ENCODE results near the gene HNRNPA3. TPM values are rescaled to one million over a fixed set of nuclear protein-coding genes. Genes with fewer than 3 reads are reported as not detected.

The HNRNPA3 gene
- total RNA-seq, 1 experiment from 2014 or later = 290 TPM

DNA sequence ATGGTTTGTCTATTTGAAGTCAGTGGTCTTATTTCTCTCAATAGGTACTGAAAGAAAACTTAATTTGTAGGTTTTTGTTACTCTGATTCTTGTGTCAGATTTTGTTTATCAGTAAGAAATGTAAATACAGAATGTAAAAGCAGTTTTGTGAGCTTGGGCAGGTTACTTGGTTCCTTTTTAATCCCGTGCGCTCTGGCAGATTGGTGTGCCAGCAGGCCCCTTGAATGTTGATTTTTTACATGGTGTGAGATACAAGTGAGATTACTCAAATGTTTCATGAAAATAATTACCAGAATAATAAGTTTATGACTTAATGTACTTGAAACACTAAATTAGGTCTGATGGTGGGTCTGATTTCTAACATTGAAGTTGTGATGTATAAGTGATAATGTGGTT lies 13.4 kb downstream of the HNRNPA3 start:
- intact Hi-C loops (cut with micrococcal nuclease; ENCODE audit: unreplicated experiment) = loop anchor here (5.0 kb wide), 1 partner anchor 36 kb away; the partner anchor contains the start of gene NFE2L2
- Histone ChIP-seq H3K27me3 (ENCODE audit: insufficient read depth, low read depth) (no peaks in the 10 kb centered on the region), H3K27ac (peak overlapping the region; percentile 26), H3K36me3 (ENCODE audit: low read depth) (peaks cover 33% of the 10 kb centered on the region), H4K20me1 (ENCODE audit: insufficient read depth) (peaks cover 43% of the 10 kb centered on the region), H3K4me2 (no peak overlapping the region), H2AFZ (no peak overlapping the region), H3K4me1 (replicated peaks; ENCODE audit: insufficient read depth) (no peaks in the 10 kb centered on the region), H3K4me3 (no peak overlapping the region), H3F3A (ENCODE audit: insufficient read depth, low read depth) (peaks cover 100% of the 10 kb centered on the region), H3K79me2 (ENCODE audit: low read depth) (peaks cover 12% of the 10 kb centered on the region; the same call in 1 of the 2 replicates), H3K9me3 (ENCODE audit: insufficient read depth, low read depth) (no peaks in the 10 kb centered on the region), H3K9me2 (ENCODE audit: insufficient read depth) (no peaks in the 10 kb centered on the region)
- BruUV-seq (replicated peaks) = no TSS peak
- DNase-seq = no peak
- TF ChIP-seq, protein P1, sequence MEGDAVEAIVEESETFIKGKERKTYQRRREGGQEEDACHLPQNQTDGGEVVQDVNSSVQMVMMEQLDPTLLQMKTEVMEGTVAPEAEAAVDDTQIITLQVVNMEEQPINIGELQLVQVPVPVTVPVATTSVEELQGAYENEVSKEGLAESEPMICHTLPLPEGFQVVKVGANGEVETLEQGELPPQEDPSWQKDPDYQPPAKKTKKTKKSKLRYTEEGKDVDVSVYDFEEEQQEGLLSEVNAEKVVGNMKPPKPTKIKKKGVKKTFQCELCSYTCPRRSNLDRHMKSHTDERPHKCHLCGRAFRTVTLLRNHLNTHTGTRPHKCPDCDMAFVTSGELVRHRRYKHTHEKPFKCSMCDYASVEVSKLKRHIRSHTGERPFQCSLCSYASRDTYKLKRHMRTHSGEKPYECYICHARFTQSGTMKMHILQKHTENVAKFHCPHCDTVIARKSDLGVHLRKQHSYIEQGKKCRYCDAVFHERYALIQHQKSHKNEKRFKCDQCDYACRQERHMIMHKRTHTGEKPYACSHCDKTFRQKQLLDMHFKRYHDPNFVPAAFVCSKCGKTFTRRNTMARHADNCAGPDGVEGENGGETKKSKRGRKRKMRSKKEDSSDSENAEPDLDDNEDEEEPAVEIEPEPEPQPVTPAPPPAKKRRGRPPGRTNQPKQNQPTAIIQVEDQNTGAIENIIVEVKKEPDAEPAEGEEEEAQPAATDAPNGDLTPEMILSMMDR (conservative IDR thresholded peaks at IDR 0.05) = no peak
- no peak for TF ChIP-seq EZH2 (IDR thresholded peaks at IDR 0.05; ENCODE audit: low read depth)
- ChIA-PET CTCF (interaction anchor here (0.5 to 1.3 kb wide), 6 partner anchors 8 to 1254 kb away, joined by 3 to 8 read pairs (median 6); no protein-coding TSS in a partner anchor), POLR2A (ENCODE audit: unreplicated experiment) (interaction anchor here (0.7 to 1.0 kb wide), 2 partner anchors 38 to 264 kb away, joined by 3 to 8 read pairs; no protein-coding TSS in a partner anchor)

- no peak overlapping the region for H3K4me2 ChIP-seq
- no peak overlapping the region for H2AFZ ChIP-seq
- intact Hi-C loops (cut with micrococcal nuclease; ENCODE audit: unreplicated experiment) = loop anchor here (1.0 to 5.0 kb wide), 2 partner anchors 9 to 33 kb away; partner anchors contain the start of gene NFE2L2
- peaks cover 33% of the 10 kb centered on the region for H3K79me2 ChIP-seq (ENCODE audit: low read depth)
- H3K27me3 ChIP-seq (ENCODE audit: insufficient read depth, low read depth) = no peaks in the 10 kb centered on the region
- no peak for DNase-seq
- H3K4me3 ChIP-seq = no peak overlapping the region
- H3K9me3 ChIP-seq (ENCODE audit: insufficient read depth, low read depth) = no peaks in the 10 kb centered on the region
- ChIA-PET POLR2A (ENCODE audit: unreplicated experiment) (interaction anchor here (0.6 kb wide), 1 partner anchor 276 kb away, joined by 3 read pairs; no protein-coding TSS in a partner anchor), CTCF (no interaction called here)
- H3K27ac ChIP-seq = no peak overlapping the region
- TF ChIP-seq, protein P1 (conservative IDR thresholded peaks at IDR 0.05) = no peak
- no peak for TF ChIP-seq EZH2 (IDR thresholded peaks at IDR 0.05; ENCODE audit: low read depth)
- H3F3A ChIP-seq (ENCODE audit: insufficient read depth, low read depth) = peaks cover 98% of the 10 kb centered on the region
- H3K4me1 ChIP-seq (replicated peaks; ENCODE audit: insufficient read depth) = no peaks in the 10 kb centered on the region
- no TSS peak for BruUV-seq (replicated peaks)
- H3K9me2 ChIP-seq (ENCODE audit: insufficient read depth) = no peaks in the 10 kb centered on the region
- H4K20me1 ChIP-seq (ENCODE audit: insufficient read depth) = peaks cover 41% of the 10 kb centered on the region
- H3K36me3 ChIP-seq (ENCODE audit: low read depth) = peaks cover 49% of the 10 kb centered on the region
Measured at GRCh38 chr2:177229442-177230242, 17.0 kb downstream of the HNRNPA3 start.

DNA sequence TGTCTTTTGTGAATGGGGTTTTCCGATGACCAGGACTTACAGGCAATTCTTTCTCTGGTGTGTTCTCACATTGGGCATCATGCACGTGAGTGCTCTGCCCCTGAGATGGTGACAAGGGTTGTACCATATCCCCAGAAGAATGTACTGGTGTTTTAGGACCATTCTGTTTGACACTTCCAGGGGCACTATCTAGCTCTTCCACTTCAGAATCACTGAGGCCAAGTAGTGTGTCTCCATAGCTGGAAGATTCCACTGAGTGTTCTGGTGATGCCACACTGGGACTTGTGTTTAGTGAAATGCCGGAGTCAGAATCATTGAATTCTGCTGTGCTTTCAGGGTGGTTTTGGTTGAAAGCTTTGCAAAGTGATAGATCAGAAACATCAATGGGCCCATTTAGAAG lies 18.7 kb downstream of the HNRNPA3 start:
- peaks cover 61% of the 10 kb centered on the region for H3K36me3 ChIP-seq (ENCODE audit: low read depth)

More for the DNA sequence above, 18.7 kb downstream of the HNRNPA3 start:
- Histone ChIP-seq H2AFZ (no peak overlapping the region), H3K4me3 (no peak overlapping the region), H4K20me1 (ENCODE audit: insufficient read depth) (peaks cover 45% of the 10 kb centered on the region), H3K9me2 (ENCODE audit: insufficient read depth) (no peaks in the 10 kb centered on the region), H3K4me1 (replicated peaks; ENCODE audit: insufficient read depth) (no peaks in the 10 kb centered on the region), H3K27me3 (ENCODE audit: insufficient read depth, low read depth) (no peaks in the 10 kb centered on the region), H3K27ac (no peak overlapping the region; the same call in 1 of the 2 replicates), H3F3A (ENCODE audit: insufficient read depth, low read depth) (peaks cover 95% of the 10 kb centered on the region), H3K79me2 (ENCODE audit: low read depth) (peaks cover 50% of the 10 kb centered on the region), H3K9me3 (ENCODE audit: insufficient read depth, low read depth) (no peaks in the 10 kb centered on the region), H3K4me2 (no peak overlapping the region)
- BruUV-seq (replicated peaks) = TSS peak; percentile 4
- DNase-seq = no peak
- intact Hi-C loops (cut with micrococcal nuclease; ENCODE audit: unreplicated experiment) = no loop called here
- ChIA-PET POLR2A (ENCODE audit: unreplicated experiment) (interaction anchor here (0.6 to 0.7 kb wide), 2 partner anchors 32 to 379 kb away, joined by 3 read pairs; no protein-coding TSS in a partner anchor), CTCF (no interaction called here)
- no peak for TF ChIP-seq EZH2 (IDR thresholded peaks at IDR 0.05; ENCODE audit: low read depth)
- TF ChIP-seq, protein P1 (conservative IDR thresholded peaks at IDR 0.05) = no peak

Data from PC-9 (cell line).